A673 (cell line): ENCODE measurements around the gene NABP1. TPM values are rescaled to one million over a fixed set of nuclear protein-coding genes. Genes with fewer than 3 reads are reported as not detected.

Source experiments
- BruUV-seq: library from RNA; stranded (reverse); fragments of 400-500 nt; replicated peaks from 2 replicates; lab custom pipeline; 2021; lab: Mats Ljungman, UMichigan
- CTCF ChIA-PET: fragments of 300-600 bp; sonication (Branson Sonifier 250); formaldehyde crosslinking; loops from one replicate; lab custom pipeline; 2022; ENCODE audit warnings: antibody characterized with exemption; lab: Charles Lee
- POLR2A ChIA-PET: fragments of 300-600 bp; sonication (Branson Sonifier 250); formaldehyde crosslinking; loops from one replicate; lab custom pipeline; 2022; ENCODE audit warnings: antibody characterized with exemption; ENCODE audit not compliant: low non-redundant PET; lab: Charles Lee
- DNase-seq: peaks from one replicate; pipeline ENCODE4 v3.0.0-alpha.2; 2015; ENCODE audit warnings: low spot score
- H3K27ac ChIP-seq: fragments of 200-600 bp; sonication (generic); 2 replicates; pipeline ENCODE4 v1.5.1; 2016; ENCODE audit warnings: mixed run types, low read depth, mild to moderate bottlenecking, mixed read lengths, antibody characterized with exemption, low read length; ENCODE audit not compliant: poor library complexity, severe bottlenecking
- H3K27me3 ChIP-seq: fragments of 200-600 bp; sonication (generic); replicated peaks from 2 replicates; pipeline ENCODE4 v1.6.1; 2017; ENCODE audit warnings: mixed run types, low read depth, mild to moderate bottlenecking, mixed read lengths, antibody characterized with exemption, low read length; ENCODE audit not compliant: insufficient read depth, poor library complexity
- H3K36me3 ChIP-seq: fragments of 200-600 bp; sonication (generic); 2 replicates; pipeline ENCODE4 v1.6.1; 2016; ENCODE audit warnings: mixed run types, mild to moderate bottlenecking, mixed read lengths, antibody characterized with exemption, low read length; ENCODE audit not compliant: insufficient read depth, poor library complexity, severe bottlenecking
- H3K4me1 ChIP-seq: fragments of 200-600 bp; sonication (generic); 2 replicates; pipeline ENCODE4 v1.6.1; 2017; ENCODE audit warnings: mixed run types, mild to moderate bottlenecking, mixed read lengths, antibody characterized with exemption, low read length; ENCODE audit not compliant: insufficient read depth, poor library complexity, severe bottlenecking
- H3K4me3 ChIP-seq: fragments of 200-600 bp; sonication (generic); 2 replicates; pipeline ENCODE4 v1.5.1; 2016; ENCODE audit warnings: low read depth, mixed run types, mild to moderate bottlenecking, mixed read lengths, low read length; ENCODE audit not compliant: poor library complexity, severe bottlenecking
- H3K9me3 ChIP-seq: fragments of 200-600 bp; sonication (generic); 2 replicates; pipeline ENCODE4 v1.6.1; 2016; ENCODE audit warnings: mixed run types, low read depth, mild to moderate bottlenecking, mixed read lengths, antibody characterized with exemption, low read length; ENCODE audit not compliant: poor library complexity, severe bottlenecking
- CTCF ChIP-seq: fragments of 300-800, 200-600 bp; sonication (generic); conservative IDR thresholded peaks from 2 replicates; pipeline ENCODE4 v1.5.1; 2017; ENCODE audit warnings: low read depth, mild to moderate bottlenecking, antibody characterized with exemption, low read length, moderate library complexity, mixed read lengths
- EZH2 ChIP-seq: fragments of 200-600 bp; sonication (generic); IDR thresholded peaks from 2 replicates; pipeline ENCODE4 v1.6.1; 2017; ENCODE audit warnings: borderline replicate concordance, low read depth, mild to moderate bottlenecking, mixed read lengths, antibody characterized with exemption, low read length; ENCODE audit not compliant: poor library complexity, severe bottlenecking
- intact Hi-C: fragments of 100-400 bp; cut with micrococcal nuclease; formaldehyde crosslinking; loops from one replicate; pipeline ENCODE4 v1.10.0; 2022; ENCODE audit not compliant: unreplicated experiment
- total RNA-seq: library from RNA; stranded (reverse); gene quantifications from 2 replicates; pipeline ENCODE4 v1.2.3, GENCODE V29; 2021

Gene NABP1
- total RNA-seq, 1 experiment from 2014 or later = 38.4 TPM

- H3K4me1 ChIP-seq = no peaks in the 10 kb centered on the region
- intact Hi-C loops = loop anchor here (10.0 kb wide), 1 partner anchor 475 kb away; no protein-coding TSS in a partner anchor
- TF ChIP-seq CTCF = no peak
- TF ChIP-seq EZH2 = no peak
- no peak overlapping the region for H3K4me3 ChIP-seq
- H3K27ac ChIP-seq = no peak overlapping the region
- no peaks in the 10 kb centered on the region for H3K36me3 ChIP-seq
- H3K27me3 ChIP-seq = no peaks in the 10 kb centered on the region
- H3K9me3 ChIP-seq = no peaks in the 10 kb centered on the region
- no peak for DNase-seq
- POLR2A ChIA-PET = no interaction called here
- no TSS peak for BruUV-seq
- CTCF ChIA-PET = no interaction called here
Measured at GRCh38 chr2:191699341-191699945, 21.5 kb downstream of the NABP1 start.

- ChIA-PET CTCF (no interaction called here), POLR2A (no interaction called here)
- intact Hi-C loops = no loop called here
Measured at GRCh38 chr2:191701029-191701428, 23.1 kb downstream of the NABP1 start.

GRCh38 chr2:191701696-191702095, 23.8 kb downstream of the NABP1 start:
- no peak for TF ChIP-seq EZH2
- no peak for TF ChIP-seq CTCF
- Histone ChIP-seq H3K36me3 (no peaks in the 10 kb centered on the region), H3K4me1 (peaks cover 11% of the 10 kb centered on the region), H3K9me3 (no peaks in the 10 kb centered on the region), H3K4me3 (no peak overlapping the region), H3K27ac (no peak overlapping the region), H3K27me3 (no peaks in the 10 kb centered on the region)
- intact Hi-C loops = no loop called here
- CTCF ChIA-PET = no interaction called here
- DNase-seq = peak; percentile 63
- no TSS peak for BruUV-seq
- POLR2A ChIA-PET = no interaction called here

More at GRCh38 chr2:191701029-191701428, 23.1 kb downstream of the NABP1 start:
- Histone ChIP-seq H3K4me3 (no peak overlapping the region), H3K27ac (no peak overlapping the region), H3K36me3 (no peaks in the 10 kb centered on the region), H3K4me1 (peaks cover 4% of the 10 kb centered on the region), H3K27me3 (no peaks in the 10 kb centered on the region), H3K9me3 (no peaks in the 10 kb centered on the region)
- TF ChIP-seq EZH2 (no peak), CTCF (no peak)
- DNase-seq = no peak
- no TSS peak for BruUV-seq
